GM12865 (cell line): ENCODE measurements around the gene RBX1.
A peak's percentile ranks its signal among the peaks of the same experiment; 100 is the strongest.
"Not testable (repeated sequence)": the region's sequence is repeated elsewhere in the genome, so short reads cannot be mapped to it uniquely, and the experiment has no call there.

Source experiments
- DNase-seq: peaks from one replicate; pipeline ENCODE4 v3.0.0; 2010; ENCODE audit warnings: low read depth
- H3K4me3 ChIP-seq: 2 replicates; pipeline ENCODE4 v1.5.1; 2011; ENCODE audit warnings: mild to moderate bottlenecking, low read depth, low read length, control low read depth
- TF ChIP-seq, protein P1 (sequence below): IDR thresholded peaks from 2 replicates; pipeline ENCODE4 v1.5.1; 2011; ENCODE audit warnings: low read length, control low read depth, low read depth, inconsistent platforms; ENCODE audit not compliant: insufficient read depth; ENCODE audit errors: missing control alignments

RBX1 gene

DNA sequence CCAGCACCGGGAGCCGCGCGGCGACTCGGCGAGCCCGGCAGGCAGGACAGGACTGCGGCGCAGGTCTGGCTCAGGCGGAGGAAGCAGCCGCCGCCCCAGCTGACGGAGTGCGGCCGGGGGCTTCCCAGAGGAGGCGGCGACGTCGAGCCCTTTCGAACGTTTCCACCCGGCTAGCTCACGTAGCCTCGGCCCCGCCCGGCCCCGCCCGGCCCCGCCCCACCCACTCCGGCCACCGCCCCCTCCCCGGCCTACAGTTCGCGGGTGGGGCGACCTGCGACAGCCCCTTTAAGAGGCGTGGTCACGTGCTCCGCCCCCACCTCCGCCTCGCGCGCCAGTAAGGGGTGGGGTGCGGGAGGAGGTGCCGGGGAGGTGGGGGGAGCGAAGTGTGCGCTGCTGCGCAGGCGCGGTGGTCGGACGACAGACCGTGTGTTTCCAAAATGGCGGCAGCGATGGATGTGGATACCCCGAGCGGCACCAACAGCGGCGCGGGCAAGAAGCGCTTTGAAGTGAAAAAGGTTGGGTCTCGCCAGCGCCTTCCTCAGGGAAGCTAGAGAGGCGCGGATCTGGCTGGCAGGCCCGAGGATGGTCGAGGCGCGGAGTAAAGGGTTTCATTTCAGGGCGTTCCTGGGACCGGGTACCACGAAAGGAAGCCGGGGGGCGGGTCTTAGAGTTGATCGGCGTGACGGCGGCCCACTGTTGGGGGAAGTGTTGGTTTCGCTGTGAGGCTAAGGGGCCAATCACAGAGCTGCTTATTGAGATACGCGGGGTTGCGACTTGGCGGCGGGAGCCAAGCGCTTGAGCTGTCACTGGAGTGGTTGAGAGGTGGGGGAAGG is at the start of gene RBX1:
RBX1 (plus strand) TSS at position 417 of the 833 bp plus-strand sequence; CDS start at position 438, 21 bp downstream.
- peak within 1 kb of the TSS; percentile 79 for H3K4me3 ChIP-seq
- TF ChIP-seq, protein P1, sequence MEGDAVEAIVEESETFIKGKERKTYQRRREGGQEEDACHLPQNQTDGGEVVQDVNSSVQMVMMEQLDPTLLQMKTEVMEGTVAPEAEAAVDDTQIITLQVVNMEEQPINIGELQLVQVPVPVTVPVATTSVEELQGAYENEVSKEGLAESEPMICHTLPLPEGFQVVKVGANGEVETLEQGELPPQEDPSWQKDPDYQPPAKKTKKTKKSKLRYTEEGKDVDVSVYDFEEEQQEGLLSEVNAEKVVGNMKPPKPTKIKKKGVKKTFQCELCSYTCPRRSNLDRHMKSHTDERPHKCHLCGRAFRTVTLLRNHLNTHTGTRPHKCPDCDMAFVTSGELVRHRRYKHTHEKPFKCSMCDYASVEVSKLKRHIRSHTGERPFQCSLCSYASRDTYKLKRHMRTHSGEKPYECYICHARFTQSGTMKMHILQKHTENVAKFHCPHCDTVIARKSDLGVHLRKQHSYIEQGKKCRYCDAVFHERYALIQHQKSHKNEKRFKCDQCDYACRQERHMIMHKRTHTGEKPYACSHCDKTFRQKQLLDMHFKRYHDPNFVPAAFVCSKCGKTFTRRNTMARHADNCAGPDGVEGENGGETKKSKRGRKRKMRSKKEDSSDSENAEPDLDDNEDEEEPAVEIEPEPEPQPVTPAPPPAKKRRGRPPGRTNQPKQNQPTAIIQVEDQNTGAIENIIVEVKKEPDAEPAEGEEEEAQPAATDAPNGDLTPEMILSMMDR, result no peak
- DNase-seq, result peak; percentile 99

DNA sequence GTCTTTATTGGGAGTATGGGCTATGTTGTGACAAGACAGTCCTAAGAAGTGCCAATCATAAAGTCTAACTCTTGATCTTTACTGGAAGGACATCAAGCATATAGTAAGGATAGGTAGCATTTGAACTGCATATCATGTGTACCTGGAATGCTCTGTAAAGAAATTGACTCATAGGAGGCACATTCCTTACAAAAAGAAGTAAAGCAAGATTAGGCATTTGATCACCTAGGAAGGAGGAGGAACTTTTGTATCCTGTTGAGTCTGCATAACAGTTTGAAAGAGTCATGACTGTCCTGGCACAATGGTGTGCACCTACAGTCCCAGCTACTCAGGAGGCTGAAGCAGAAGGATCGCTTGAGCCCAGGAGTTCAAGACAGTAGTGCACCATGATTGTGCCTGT is 47.1 kb upstream of the RBX1 start:
- no peak overlapping the region for H3K4me3 ChIP-seq
- DNase-seq, result no peak
- TF ChIP-seq, protein P1, result no peak

DNA sequence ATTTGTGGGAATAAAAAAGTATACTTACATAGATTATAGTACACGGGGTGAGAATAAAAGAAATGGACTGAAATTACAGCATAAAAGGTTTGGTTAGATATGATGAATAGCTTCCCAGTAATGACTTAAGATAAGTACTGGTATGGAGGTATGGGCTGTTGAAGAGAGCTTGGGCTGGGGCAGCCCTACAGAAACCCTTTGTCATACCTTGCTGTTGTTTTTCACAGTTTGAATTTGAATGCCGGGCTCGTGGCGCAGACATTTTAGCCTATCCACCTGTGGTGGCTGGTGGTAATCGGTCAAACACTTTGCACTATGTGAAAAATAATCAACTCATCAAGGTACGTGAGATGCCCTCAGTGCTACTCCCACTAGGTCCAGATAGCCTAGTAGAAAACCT is 42.3 kb upstream of the RBX1 start:
- no peak overlapping the region for H3K4me3 ChIP-seq
- TF ChIP-seq, protein P1, result no peak
- no peak for DNase-seq

DNA sequence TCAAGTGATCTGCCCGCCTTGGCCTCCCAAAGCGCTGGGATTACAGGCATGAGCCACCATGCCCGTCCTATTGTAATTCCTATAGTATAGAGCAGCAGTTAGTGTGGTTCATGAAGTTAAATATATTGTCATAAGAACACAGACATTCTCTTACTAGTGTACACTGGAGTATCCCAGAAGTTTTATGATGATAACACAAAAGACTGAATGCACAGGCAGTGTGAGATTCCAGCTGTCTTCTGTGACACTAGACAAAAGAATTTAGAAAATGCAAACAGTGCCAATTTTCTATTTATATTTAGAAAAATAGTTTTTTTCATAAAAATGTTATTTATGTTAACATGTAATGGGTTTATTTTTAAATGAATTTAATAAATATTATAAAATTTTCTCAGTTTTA is 39.4 kb upstream of the RBX1 start:
- H3K4me3 ChIP-seq, result no peak overlapping the region
- TF ChIP-seq, protein P1, result no peak
- no peak for DNase-seq

DNA sequence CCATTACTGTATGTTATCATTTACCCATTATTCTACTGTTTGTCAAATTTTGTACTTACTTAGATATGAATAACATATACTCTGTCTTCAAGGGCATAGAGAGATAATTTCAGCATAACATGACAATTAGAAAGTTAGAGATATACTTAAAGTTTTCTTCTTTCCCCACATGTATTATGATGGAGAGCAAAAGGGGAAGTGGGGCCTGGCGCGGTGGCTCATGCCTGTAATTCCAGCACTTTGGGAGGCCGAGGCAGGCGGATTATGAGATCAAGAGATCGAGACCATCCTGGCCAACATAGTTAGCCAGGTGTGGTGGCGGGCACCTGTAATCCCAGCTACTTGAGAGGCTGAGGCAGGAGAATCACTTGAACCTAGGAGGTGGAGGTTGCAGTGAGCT is 38.2 kb upstream of the RBX1 start:
- DNase-seq, H3K4me3 ChIP-seq: not testable (repeated sequence)

DNA sequence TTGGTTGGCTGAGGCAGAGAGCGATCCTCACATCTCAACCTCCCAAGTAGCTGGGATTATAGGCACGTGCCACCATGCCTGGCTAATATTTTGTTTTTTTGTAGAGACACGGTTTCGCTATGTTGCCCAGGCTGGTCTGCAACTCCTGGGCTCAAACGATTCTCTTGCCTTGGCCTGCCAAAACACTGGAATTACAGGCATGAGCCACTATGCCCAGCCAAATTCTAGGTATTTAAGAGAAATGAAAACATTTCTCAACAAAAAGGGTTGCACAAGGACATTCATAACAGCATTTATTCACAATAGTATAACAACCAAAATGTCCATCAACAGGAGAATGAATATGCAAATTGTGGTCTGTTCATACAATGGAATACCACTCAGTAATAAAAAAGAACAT is 31.7 kb upstream of the RBX1 start:
- TF ChIP-seq, protein P1, result no peak
- DNase-seq, result no peak
- no peak overlapping the region for H3K4me3 ChIP-seq

DNA sequence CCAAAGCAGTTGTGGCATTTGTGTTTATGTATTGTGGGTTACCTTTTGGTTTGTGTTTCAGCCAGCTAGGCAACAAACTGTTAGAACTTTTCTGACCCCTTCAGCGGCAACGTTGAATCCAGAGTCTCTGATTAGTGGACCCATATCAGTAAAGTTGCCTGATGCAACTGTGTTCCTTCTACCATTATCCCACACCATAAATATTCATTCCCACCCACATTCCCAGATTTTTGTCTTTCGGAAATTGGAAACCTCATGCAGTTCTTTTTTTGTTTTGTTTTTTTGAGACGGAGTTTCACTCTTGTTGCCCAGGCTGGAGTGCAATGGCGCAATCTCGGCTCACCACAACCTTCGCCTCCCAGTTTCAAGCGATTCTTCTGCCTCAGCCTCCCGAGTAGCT is 30.7 kb upstream of the RBX1 start:
- TF ChIP-seq, protein P1, result no peak
- no peak overlapping the region for H3K4me3 ChIP-seq
- no peak for DNase-seq
